ENCODE data around the gene KCNH6. TPM values are rescaled to one million over a fixed set of nuclear protein-coding genes. Genes with fewer than 3 reads are reported as not detected.

Gene KCNH6
- total RNA-seq, 4 donors from 2014 or later: not detected

- WGBS, 2 donors: 95 to 96% methylated on average over 5 of the region's 5 CpGs
- Histone ChIP-seq H3K4me3 (no peak overlapping the region), H3K27ac (no peak overlapping the region), H3K9me3 (no peaks in the 10 kb centered on the region), H3K36me3 (peaks cover 0 to 96% (median 4%) of the 10 kb centered on the region in 3 donors), H3K4me1 (no peaks in the 10 kb centered on the region), H3K27me3 (no peaks in the 10 kb centered on the region)
- TF ChIP-seq EP300 (IDR thresholded peaks at IDR 0.05) (no peak), POLR2A (IDR thresholded peaks at IDR 0.05) (no peak), CTCF (IDR thresholded peaks at IDR 0.05) (no peak)
- no peak for DNase-seq (ENCODE audit: low spot score in 2 of 2)
Observed at GRCh38 chr17:63587770-63588169, 64.6 kb downstream of the KCNH6 start.

- no peaks in the 10 kb centered on the region for H3K27me3 ChIP-seq
- 85 to 92% methylated on average over 11 of the region's 11 CpGs for WGBS, 2 donors
- H3K9me3 ChIP-seq: no peaks in the 10 kb centered on the region
- H3K27ac ChIP-seq: no peak overlapping the region
- no peak for TF ChIP-seq POLR2A (IDR thresholded peaks at IDR 0.05)
- no peak for TF ChIP-seq EP300 (IDR thresholded peaks at IDR 0.05)
- no peak for TF ChIP-seq CTCF (IDR thresholded peaks at IDR 0.05)
- no peak for DNase-seq (ENCODE audit: low spot score in 2 of 2)
- no peak overlapping the region for H3K4me3 ChIP-seq
- peaks cover 0 to 94% (median 0%) of the 10 kb centered on the region in 3 donors for H3K36me3 ChIP-seq
- no peaks in the 10 kb centered on the region for H3K4me1 ChIP-seq
Observed at GRCh38 chr17:63588797-63589196, 65.6 kb downstream of the KCNH6 start.

- Histone ChIP-seq H3K4me3 (no peak overlapping the region), H3K27ac (no peak overlapping the region), H3K27me3 (no peaks in the 10 kb centered on the region), H3K4me1 (no peaks in the 10 kb centered on the region), H3K36me3 (peaks cover 0 to 94% (median 0%) of the 10 kb centered on the region in 3 donors), H3K9me3 (no peaks in the 10 kb centered on the region)
- TF ChIP-seq POLR2A (IDR thresholded peaks at IDR 0.05) (no peak), CTCF (IDR thresholded peaks at IDR 0.05) (no peak), EP300 (IDR thresholded peaks at IDR 0.05) (no peak)
- 96 to 100% methylated on average over 1 of the region's 1 CpG for WGBS, 2 donors
- DNase-seq (ENCODE audit: low spot score in 2 of 2): no peak
Observed at GRCh38 chr17:63589646-63590045, 66.5 kb downstream of the KCNH6 start.

GRCh38 chr17:63592797-63593196 is 69.6 kb downstream of the KCNH6 start:
- no peaks in the 10 kb centered on the region for H3K4me1 ChIP-seq
- 82 to 86% methylated on average over 3 of the region's 3 CpGs for WGBS, 2 donors
- H3K36me3 ChIP-seq: peaks cover 0 to 68% (median 0%) of the 10 kb centered on the region in 3 donors
- no peaks in the 10 kb centered on the region for H3K27me3 ChIP-seq
- no peak overlapping the region for H3K27ac ChIP-seq
- H3K9me3 ChIP-seq: no peaks in the 10 kb centered on the region
- no peak for TF ChIP-seq POLR2A (IDR thresholded peaks at IDR 0.05)
- no peak for TF ChIP-seq EP300 (IDR thresholded peaks at IDR 0.05)
- TF ChIP-seq CTCF (IDR thresholded peaks at IDR 0.05): no peak
- H3K4me3 ChIP-seq: no peak overlapping the region
- DNase-seq (ENCODE audit: low spot score in 2 of 2): no peak

- H3K9me3 ChIP-seq: no peaks in the 10 kb centered on the region
- no peaks in the 10 kb centered on the region for H3K27me3 ChIP-seq
- H3K4me1 ChIP-seq: peaks cover 0 to 5% (median 2%) of the 10 kb centered on the region in 4 donors
- H3K36me3 ChIP-seq: peaks cover 0 to 45% (median 0%) of the 10 kb centered on the region in 3 donors
- H3K27ac ChIP-seq: no peak overlapping the region
- WGBS, 2 donors: 95 to 97% methylated on average over 3 of the region's 3 CpGs
- no peak for TF ChIP-seq EP300 (IDR thresholded peaks at IDR 0.05)
- TF ChIP-seq CTCF (IDR thresholded peaks at IDR 0.05): no peak
- no peak for TF ChIP-seq POLR2A (IDR thresholded peaks at IDR 0.05)
- H3K4me3 ChIP-seq: no peak overlapping the region
- DNase-seq (ENCODE audit: low spot score in 2 of 2): no peak
Observed at GRCh38 chr17:63595132-63595531, 72.0 kb downstream of the KCNH6 start.

Small RNAs within 50 kb of the gene (small RNA-seq; reads per million reads assigned to genes)
- gene RNU6-288P: not detected

Other genes starting within 250 kb of the KCNH6 start
- gene CYB561, start 77.1 kb upstream of the KCNH6 start, total RNA-seq: 10 to 100 TPM; 21.4 to 52.5 (median 35.0) TPM
- 10 to 100 TPM in 2 of 4 donors, 1 to 10 TPM in 2; 7.5 to 35.3 (median 14.1) TPM for gene ACE, start 46.3 kb upstream of the KCNH6 start, total RNA-seq
- gene DCAF7, start 27.1 kb downstream of the KCNH6 start, total RNA-seq: 10 to 100 TPM; 25.5 to 33.3 (median 28.2) TPM
- gene TACO1, start 77.5 kb downstream of the KCNH6 start, total RNA-seq: 10 to 100 TPM in 3 of 4 donors, 1 to 10 TPM in 1; 9.8 to 18.0 (median 13.3) TPM
- 100 to 1,000 TPM in 1 of 4 donors, 10 to 100 TPM in 3; 62.8 to 107 (median 71.7) TPM for gene MAP3K3, start 99.1 kb downstream of the KCNH6 start, total RNA-seq
- gene LIMD2, start 176.8 kb downstream of the KCNH6 start, total RNA-seq: 10 to 100 TPM in 3 of 4 donors, 1 to 10 TPM in 1; 7.5 to 40.2 (median 25.2) TPM
- 10 to 100 TPM; 38.0 to 45.8 (median 43.2) TPM for gene STRADA, start 218.4 kb downstream of the KCNH6 start, total RNA-seq